Measurements from ENCODE around the gene HOXC13. TPM values are rescaled to one million over a fixed set of nuclear protein-coding genes. Genes with fewer than 3 reads are reported as not detected.

Gene HOXC13
- total RNA-seq, 1 donor from 2014 or later, result not detected

- TF ChIP-seq, protein P1, sequence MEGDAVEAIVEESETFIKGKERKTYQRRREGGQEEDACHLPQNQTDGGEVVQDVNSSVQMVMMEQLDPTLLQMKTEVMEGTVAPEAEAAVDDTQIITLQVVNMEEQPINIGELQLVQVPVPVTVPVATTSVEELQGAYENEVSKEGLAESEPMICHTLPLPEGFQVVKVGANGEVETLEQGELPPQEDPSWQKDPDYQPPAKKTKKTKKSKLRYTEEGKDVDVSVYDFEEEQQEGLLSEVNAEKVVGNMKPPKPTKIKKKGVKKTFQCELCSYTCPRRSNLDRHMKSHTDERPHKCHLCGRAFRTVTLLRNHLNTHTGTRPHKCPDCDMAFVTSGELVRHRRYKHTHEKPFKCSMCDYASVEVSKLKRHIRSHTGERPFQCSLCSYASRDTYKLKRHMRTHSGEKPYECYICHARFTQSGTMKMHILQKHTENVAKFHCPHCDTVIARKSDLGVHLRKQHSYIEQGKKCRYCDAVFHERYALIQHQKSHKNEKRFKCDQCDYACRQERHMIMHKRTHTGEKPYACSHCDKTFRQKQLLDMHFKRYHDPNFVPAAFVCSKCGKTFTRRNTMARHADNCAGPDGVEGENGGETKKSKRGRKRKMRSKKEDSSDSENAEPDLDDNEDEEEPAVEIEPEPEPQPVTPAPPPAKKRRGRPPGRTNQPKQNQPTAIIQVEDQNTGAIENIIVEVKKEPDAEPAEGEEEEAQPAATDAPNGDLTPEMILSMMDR (IDR thresholded peaks at IDR 0.05), result no peak
- intact Hi-C loops (cut with micrococcal nuclease), result loop anchor here (5.0 kb wide), 1 partner anchor 37 kb away; the partner anchor contains the start of genes HOTAIR and HOXC11
- H3K27me3 Mint-ChIP-seq, result peaks cover 75% of the 10 kb centered on the region
- ChIA-PET POLR2A (interaction anchor here (1.4 kb wide), 1 partner anchor 117 kb away, joined by 4 read pairs; no protein-coding TSS in a partner anchor), CTCF (no interaction called here)
- peaks cover 9% of the 10 kb centered on the region for H3K4me1 Mint-ChIP-seq
- no peaks in the 10 kb centered on the region for H3K9me3 Mint-ChIP-seq
- peak overlapping the region; percentile 24 for H3K4me3 Mint-ChIP-seq
- no peaks in the 10 kb centered on the region for H3K36me3 Mint-ChIP-seq (ENCODE audit: low read depth)
- no peak overlapping the region for H3K27ac Mint-ChIP-seq
- ATAC-seq (ENCODE audit: low read depth), result no peak
- no peak for DNase-seq
Observed at GRCh38 chr12:53935383-53936341, 3.0 kb upstream of the HOXC13 start.

- H3K4me3 Mint-ChIP-seq, result no peak overlapping the region
- no peak overlapping the region for H3K27ac Mint-ChIP-seq
- no peaks in the 10 kb centered on the region for H3K36me3 Mint-ChIP-seq (ENCODE audit: low read depth)
- TF ChIP-seq, protein P1 (IDR thresholded peaks at IDR 0.05), result no peak
- CTCF ChIA-PET, result no interaction called here
- ATAC-seq (ENCODE audit: low read depth) (no peak), DNase-seq (no peak)
- POLR2A ChIA-PET, result no interaction called here
- no peaks in the 10 kb centered on the region for H3K9me3 Mint-ChIP-seq
- intact Hi-C loops (cut with micrococcal nuclease), result loop anchor here (5.0 kb wide), 1 partner anchor 35 kb away; the partner anchor contains the start of genes HOTAIR and HOXC11
- H3K27me3 Mint-ChIP-seq, result peaks cover 79% of the 10 kb centered on the region
- H3K4me1 Mint-ChIP-seq, result peaks cover 9% of the 10 kb centered on the region
Observed at GRCh38 chr12:53937099-53937498, 1.5 kb upstream of the HOXC13 start.

- peaks cover 9% of the 10 kb centered on the region for H3K4me1 Mint-ChIP-seq
- CTCF ChIA-PET, result no interaction called here
- POLR2A ChIA-PET, result no interaction called here
- no peaks in the 10 kb centered on the region for H3K9me3 Mint-ChIP-seq
- H3K36me3 Mint-ChIP-seq (ENCODE audit: low read depth), result no peaks in the 10 kb centered on the region
- H3K27ac Mint-ChIP-seq, result no peak overlapping the region
- H3K27me3 Mint-ChIP-seq, result peaks cover 77% of the 10 kb centered on the region
- no peak for ATAC-seq (ENCODE audit: low read depth)
- H3K4me3 Mint-ChIP-seq, result no peak overlapping the region
- intact Hi-C loops (cut with micrococcal nuclease), result loop anchor here (5.0 kb wide), 1 partner anchor 35 kb away; the partner anchor contains the start of genes HOTAIR and HOXC11
- DNase-seq, result no peak
- TF ChIP-seq, protein P1 (IDR thresholded peaks at IDR 0.05), result no peak
Observed at GRCh38 chr12:53937596-53938325, 870 bp upstream of the HOXC13 start.

DNA sequence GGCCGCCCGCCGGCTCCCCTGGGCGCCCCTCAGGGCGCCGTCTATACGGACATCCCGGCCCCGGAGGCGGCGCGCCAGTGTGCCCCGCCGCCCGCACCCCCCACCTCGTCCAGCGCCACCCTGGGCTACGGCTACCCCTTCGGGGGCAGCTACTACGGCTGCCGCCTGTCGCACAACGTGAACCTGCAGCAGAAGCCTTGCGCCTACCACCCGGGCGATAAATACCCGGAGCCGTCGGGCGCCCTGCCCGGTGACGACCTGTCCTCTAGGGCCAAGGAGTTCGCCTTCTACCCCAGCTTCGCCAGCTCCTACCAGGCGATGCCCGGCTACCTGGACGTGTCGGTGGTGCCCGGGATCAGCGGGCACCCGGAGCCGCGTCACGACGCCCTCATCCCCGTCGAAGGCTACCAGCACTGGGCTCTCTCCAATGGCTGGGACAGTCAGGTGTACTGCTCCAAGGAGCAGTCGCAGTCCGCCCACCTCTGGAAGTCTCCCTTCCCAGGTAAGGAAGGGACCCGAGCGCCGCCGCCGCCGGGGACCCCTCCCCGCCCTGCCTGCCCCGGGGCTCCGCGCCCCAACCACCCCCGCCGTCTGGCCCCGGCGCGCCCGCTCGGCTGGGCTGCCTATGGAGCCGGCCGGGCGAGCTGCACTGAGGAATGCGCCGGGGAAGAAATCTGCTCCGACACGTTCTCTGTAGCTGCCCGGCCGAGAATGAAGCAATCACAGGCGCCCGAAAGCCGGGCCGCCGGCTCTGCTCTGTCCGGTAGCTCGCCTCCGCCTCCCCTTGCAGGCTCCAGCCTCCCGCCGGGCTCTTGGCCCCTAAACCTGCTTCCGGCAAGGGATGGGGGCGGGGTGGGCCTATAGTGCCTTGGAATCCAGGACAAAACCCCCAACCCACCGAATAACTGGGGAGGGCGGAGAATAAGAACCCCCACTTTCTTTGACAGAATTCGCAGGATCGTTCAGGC is 794 bp downstream of the HOXC13 start:
- Mint-ChIP-seq H3K4me1 (peaks cover 9% of the 10 kb centered on the region), H3K4me3 (no peak overlapping the region), H3K9me3 (no peaks in the 10 kb centered on the region), H3K27me3 (peaks cover 75% of the 10 kb centered on the region), H3K36me3 (ENCODE audit: low read depth) (no peaks in the 10 kb centered on the region), H3K27ac (no peak overlapping the region)
- CTCF ChIA-PET, result interaction anchor here (0.8 kb wide), 1 partner anchor 49 kb away, joined by 3 read pairs; no protein-coding TSS in a partner anchor
- ATAC-seq (ENCODE audit: low read depth) (no peak), DNase-seq (no peak)
- POLR2A ChIA-PET, result no interaction called here
- TF ChIP-seq, protein P1 (IDR thresholded peaks at IDR 0.05), result no peak
- intact Hi-C loops (cut with micrococcal nuclease), result loop anchor here (5.0 kb wide), 1 partner anchor 33 kb away; the partner anchor contains the start of genes HOTAIR and HOXC11
